ENCODE results near the gene ARMCX5.

DNA sequence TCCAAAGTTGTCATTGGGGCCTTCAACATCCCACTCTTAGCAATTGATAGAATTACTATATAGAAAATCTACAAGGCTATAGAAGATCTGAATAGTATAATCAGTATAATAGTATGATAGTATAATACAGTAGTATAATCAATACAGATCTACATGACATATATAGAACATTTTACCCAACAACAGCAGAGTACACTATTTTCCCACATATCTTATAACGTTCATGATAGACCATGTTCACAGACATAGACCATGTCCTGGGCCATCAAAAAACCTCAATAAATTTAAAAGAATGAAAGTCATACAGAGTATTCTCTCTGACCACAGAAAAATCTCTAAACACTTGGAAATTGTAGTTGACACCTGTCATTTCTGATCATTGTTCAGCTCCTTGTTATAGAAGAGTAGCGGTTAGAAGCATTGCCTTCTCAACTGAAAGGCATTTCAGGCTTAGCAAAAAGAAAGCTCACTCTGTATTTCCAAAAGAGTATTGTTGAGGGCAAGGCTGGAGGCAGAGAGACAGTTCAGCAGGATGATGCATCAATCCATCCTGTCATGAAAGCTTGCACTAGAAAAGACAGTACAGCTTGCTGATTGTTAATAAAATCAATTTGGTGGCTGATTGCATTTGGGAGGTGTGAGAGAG is 38.8 kb upstream of the ARMCX5 start:
- TF ChIP-seq, protein P1, sequence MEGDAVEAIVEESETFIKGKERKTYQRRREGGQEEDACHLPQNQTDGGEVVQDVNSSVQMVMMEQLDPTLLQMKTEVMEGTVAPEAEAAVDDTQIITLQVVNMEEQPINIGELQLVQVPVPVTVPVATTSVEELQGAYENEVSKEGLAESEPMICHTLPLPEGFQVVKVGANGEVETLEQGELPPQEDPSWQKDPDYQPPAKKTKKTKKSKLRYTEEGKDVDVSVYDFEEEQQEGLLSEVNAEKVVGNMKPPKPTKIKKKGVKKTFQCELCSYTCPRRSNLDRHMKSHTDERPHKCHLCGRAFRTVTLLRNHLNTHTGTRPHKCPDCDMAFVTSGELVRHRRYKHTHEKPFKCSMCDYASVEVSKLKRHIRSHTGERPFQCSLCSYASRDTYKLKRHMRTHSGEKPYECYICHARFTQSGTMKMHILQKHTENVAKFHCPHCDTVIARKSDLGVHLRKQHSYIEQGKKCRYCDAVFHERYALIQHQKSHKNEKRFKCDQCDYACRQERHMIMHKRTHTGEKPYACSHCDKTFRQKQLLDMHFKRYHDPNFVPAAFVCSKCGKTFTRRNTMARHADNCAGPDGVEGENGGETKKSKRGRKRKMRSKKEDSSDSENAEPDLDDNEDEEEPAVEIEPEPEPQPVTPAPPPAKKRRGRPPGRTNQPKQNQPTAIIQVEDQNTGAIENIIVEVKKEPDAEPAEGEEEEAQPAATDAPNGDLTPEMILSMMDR (conservative IDR thresholded peaks at IDR 0.05) = no peak
- no peak for TF ChIP-seq EZH2 (IDR thresholded peaks at IDR 0.05; ENCODE audit: low read depth)
